Suprapubic skin (tissue), 4 donors: ENCODE measurements around the gene AK4.

Experiments
- CTCF ChIP-seq, 2 donors: fragments of 200-600 bp in 1 of 2; fragments of 450-650 bp in 1 of 2; sonication (generic) in 1 of 2; IDR thresholded peaks; one replicate each; pipeline ENCODE4 v1.5.1; 2016 to 2019; ENCODE audit warnings: antibody characterized with exemption in 2 of 2, mild to moderate bottlenecking in 1 of 2, moderate library complexity in 1 of 2
- POLR2A ChIP-seq, 2 donors: fragments of 450-650 bp; IDR thresholded peaks; one replicate each; pipeline ENCODE4 v1.6.1; 2017; ENCODE audit warnings: antibody characterized with exemption in 2 of 2, mild to moderate bottlenecking in 2 of 2, moderate library complexity in 2 of 2
- POLR2AphosphoS5 ChIP-seq, 3 donors: sonication (generic); formaldehyde crosslinking; IDR thresholded peaks; one replicate each; pipeline ENCODE4 v1.6.1; 2017; ENCODE audit warnings: antibody characterized with exemption in 3 of 3

GRCh38 chr1:65195495-65196417, 47.8 kb downstream of the AK4 start:
- no peak for TF ChIP-seq CTCF (IDR thresholded peaks at IDR 0.05)
- TF ChIP-seq POLR2AphosphoS5 (IDR thresholded peaks at IDR 0.05), result no peak
- no peak for TF ChIP-seq POLR2A (IDR thresholded peaks at IDR 0.05)
